Activated B cell treated with CpG ODN at 0.5 μM for 24 hours (primary cell): ENCODE measurements around the gene FIS1. TPM values are rescaled to one million over a fixed set of nuclear protein-coding genes. Genes with fewer than 3 reads are reported as not detected.
"Not testable (repeated sequence)": the region's sequence is repeated elsewhere in the genome, so short reads cannot be mapped to it uniquely, and the experiment has no call there.

ENCODE experiments used
- ATAC-seq: fragments of 200-7000 bp; cut with Tn5 transposase; one replicate; pipeline ENCODE4 v1.10.0; 2021; ENCODE audit warnings: low read depth, mild to moderate bottlenecking, moderate library complexity
- CTCF ChIA-PET: fragments of 350-600 bp; sonication (Branson Sonifier 250); formaldehyde crosslinking; loops from one replicate; lab custom pipeline; 2021; ENCODE audit warnings: antibody characterized with exemption; lab: Charles Lee
- POLR2A ChIA-PET: fragments of 350-600 bp; sonication (Branson Sonifier 250); formaldehyde crosslinking; loops from one replicate; lab custom pipeline; 2021; ENCODE audit warnings: antibody characterized with exemption; lab: Charles Lee
- DNase-seq: peaks from one replicate; pipeline ENCODE4 v3.0.0; 2022
- H3K27ac Mint-ChIP-seq: one replicate; pipeline ENCODE4 v1.8.0; 2020; ENCODE audit warnings: mixed read lengths
- H3K27me3 Mint-ChIP-seq: one replicate; pipeline ENCODE4 v1.8.0; 2021; ENCODE audit warnings: mixed read lengths
- H3K36me3 Mint-ChIP-seq: one replicate; pipeline ENCODE4 v1.8.0; 2021; ENCODE audit warnings: low read depth, mixed read lengths
- H3K4me1 Mint-ChIP-seq: one replicate; pipeline ENCODE4 v1.8.0; 2021; ENCODE audit warnings: mixed read lengths
- H3K4me3 Mint-ChIP-seq: one replicate; pipeline ENCODE4 v1.8.0; 2020; ENCODE audit warnings: mild to moderate bottlenecking, mixed read lengths
- H3K9me3 Mint-ChIP-seq: one replicate; pipeline ENCODE4 v1.8.0; 2020; ENCODE audit warnings: mixed read lengths
- intact Hi-C: fragments of 100-400 bp; cut with micrococcal nuclease; formaldehyde crosslinking; loops from one replicate; pipeline ENCODE4 v1.15.1; 2024
- total RNA-seq: library from RNA; stranded (reverse); gene quantifications from 2 replicates; pipeline ENCODE4 v1.2.3, GENCODE V29; 2022
- TF ChIP-seq, protein P1 (sequence below): fragments of 200-600 bp; IDR thresholded peaks from one replicate; pipeline ENCODE4 v1.8.0; 2022; ENCODE audit warnings: antibody characterized with exemption, mild to moderate bottlenecking

Gene FIS1
- total RNA-seq, 1 donor from 2014 or later, result 113 TPM

DNA sequence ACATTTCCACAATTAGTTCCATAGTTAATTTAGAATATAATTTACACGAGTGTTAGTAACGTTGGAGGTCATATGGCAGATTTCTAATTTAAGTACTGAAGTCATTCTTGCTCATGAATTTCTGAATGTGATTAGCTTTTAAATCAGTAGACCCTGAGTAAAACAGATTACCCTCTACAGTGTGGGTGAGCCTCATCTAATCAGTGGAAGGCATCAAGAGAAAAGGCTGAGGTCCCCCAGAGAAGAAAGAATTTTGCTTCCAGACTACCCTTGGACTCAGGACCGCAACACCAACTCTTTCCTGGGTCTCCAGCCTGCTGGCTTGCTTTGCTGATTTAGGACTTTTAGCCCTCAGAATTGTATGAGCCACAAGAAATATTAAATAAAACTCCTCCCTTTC lies 43.6 kb upstream of the FIS1 start:
- Mint-ChIP-seq H3K27ac (no peak overlapping the region), H3K9me3 (no peaks in the 10 kb centered on the region), H3K27me3 (peaks cover 14% of the 10 kb centered on the region), H3K4me3 (no peak overlapping the region), H3K36me3 (no peaks in the 10 kb centered on the region), H3K4me1 (peaks cover 14% of the 10 kb centered on the region)
- ATAC-seq, result no peak
- DNase-seq, result no peak
- CTCF ChIA-PET, result no interaction called here
- POLR2A ChIA-PET, result no interaction called here
- intact Hi-C loops, result no loop called here
- TF ChIP-seq, protein P1, sequence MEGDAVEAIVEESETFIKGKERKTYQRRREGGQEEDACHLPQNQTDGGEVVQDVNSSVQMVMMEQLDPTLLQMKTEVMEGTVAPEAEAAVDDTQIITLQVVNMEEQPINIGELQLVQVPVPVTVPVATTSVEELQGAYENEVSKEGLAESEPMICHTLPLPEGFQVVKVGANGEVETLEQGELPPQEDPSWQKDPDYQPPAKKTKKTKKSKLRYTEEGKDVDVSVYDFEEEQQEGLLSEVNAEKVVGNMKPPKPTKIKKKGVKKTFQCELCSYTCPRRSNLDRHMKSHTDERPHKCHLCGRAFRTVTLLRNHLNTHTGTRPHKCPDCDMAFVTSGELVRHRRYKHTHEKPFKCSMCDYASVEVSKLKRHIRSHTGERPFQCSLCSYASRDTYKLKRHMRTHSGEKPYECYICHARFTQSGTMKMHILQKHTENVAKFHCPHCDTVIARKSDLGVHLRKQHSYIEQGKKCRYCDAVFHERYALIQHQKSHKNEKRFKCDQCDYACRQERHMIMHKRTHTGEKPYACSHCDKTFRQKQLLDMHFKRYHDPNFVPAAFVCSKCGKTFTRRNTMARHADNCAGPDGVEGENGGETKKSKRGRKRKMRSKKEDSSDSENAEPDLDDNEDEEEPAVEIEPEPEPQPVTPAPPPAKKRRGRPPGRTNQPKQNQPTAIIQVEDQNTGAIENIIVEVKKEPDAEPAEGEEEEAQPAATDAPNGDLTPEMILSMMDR, result no peak

DNA sequence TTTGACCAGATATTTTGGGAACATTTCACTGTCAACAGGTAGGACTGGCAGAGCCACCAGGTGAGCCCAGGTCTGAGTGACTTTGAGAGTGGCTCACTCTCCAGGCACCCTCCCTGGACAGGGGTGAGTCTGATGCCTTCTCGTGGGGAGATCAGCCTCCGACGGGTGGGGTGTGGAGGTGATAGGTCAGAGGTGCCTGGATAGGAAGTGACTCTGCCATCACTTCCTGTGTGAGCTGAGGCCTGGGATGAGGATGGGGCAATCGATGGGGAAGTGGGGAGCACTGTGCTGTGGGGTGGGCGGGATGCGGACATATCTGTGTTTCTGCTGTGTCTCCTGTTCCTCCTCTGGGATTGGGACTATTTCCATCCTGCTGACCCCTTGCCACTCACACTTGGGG lies 42.2 kb upstream of the FIS1 start:
- Mint-ChIP-seq H3K4me1 (peaks cover 20% of the 10 kb centered on the region), H3K36me3 (no peaks in the 10 kb centered on the region), H3K4me3 (no peak overlapping the region), H3K27ac (no peak overlapping the region), H3K27me3 (peaks cover 10% of the 10 kb centered on the region), H3K9me3 (no peaks in the 10 kb centered on the region)
- ATAC-seq (no peak), DNase-seq (no peak)
- POLR2A ChIA-PET, result no interaction called here
- CTCF ChIA-PET, result no interaction called here
- intact Hi-C loops, result no loop called here
- TF ChIP-seq, protein P1, result no peak

DNA sequence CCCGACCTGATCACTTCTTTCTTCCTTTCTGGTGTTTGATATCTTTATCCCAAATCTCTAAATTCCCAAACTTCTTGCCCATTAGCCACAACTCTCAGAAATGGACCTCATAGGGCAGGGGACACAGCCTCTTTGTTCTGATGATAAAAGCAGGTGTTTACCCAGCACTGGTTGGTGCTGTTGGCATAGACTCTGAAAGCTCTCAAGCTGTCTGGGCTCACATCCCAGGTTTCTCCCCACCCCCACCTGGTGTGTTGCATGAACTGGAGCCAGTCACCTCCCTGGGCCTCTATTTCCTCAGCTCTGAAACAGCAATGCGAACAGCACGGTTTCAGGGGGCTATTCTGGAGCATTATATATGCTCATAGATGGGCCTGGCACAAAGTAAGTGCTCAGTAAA lies 41.0 kb upstream of the FIS1 start:
- CTCF ChIA-PET, result interaction anchor here (1.5 kb wide), 1 partner anchor 141 kb away, joined by 9 read pairs; no protein-coding TSS in a partner anchor
- H3K9me3 Mint-ChIP-seq, H3K4me3 Mint-ChIP-seq, POLR2A ChIA-PET, intact Hi-C loops, H3K27me3 Mint-ChIP-seq, DNase-seq, H3K27ac Mint-ChIP-seq, H3K36me3 Mint-ChIP-seq, ATAC-seq: not testable (repeated sequence)
- peaks cover 20% of the 10 kb centered on the region for H3K4me1 Mint-ChIP-seq

GRCh38 chr7:101285171-101285570 lies 40.3 kb upstream of the FIS1 start:
- ATAC-seq (no peak), DNase-seq (no peak)
- TF ChIP-seq, protein P1, result no peak
- Mint-ChIP-seq H3K9me3 (no peaks in the 10 kb centered on the region), H3K27me3 (peaks cover 4% of the 10 kb centered on the region), H3K27ac (no peak overlapping the region), H3K4me3 (no peak overlapping the region), H3K4me1 (peaks cover 13% of the 10 kb centered on the region), H3K36me3 (no peaks in the 10 kb centered on the region)
- ChIA-PET POLR2A (no interaction called here), CTCF (interaction anchor here (0.6 to 1.5 kb wide), 3 partner anchors 16 to 141 kb away, joined by 3 to 9 read pairs (median 4); no protein-coding TSS in a partner anchor)
- intact Hi-C loops, result no loop called here

GRCh38 chr7:101280912-101281311 lies 36.0 kb upstream of the FIS1 start:
- intact Hi-C loops, H3K4me1 Mint-ChIP-seq, ATAC-seq, H3K4me3 Mint-ChIP-seq, POLR2A ChIA-PET, H3K36me3 Mint-ChIP-seq, H3K9me3 Mint-ChIP-seq, DNase-seq, H3K27ac Mint-ChIP-seq: not testable (repeated sequence)
- CTCF ChIA-PET, result interaction anchor here (4.4 kb wide), 1 partner anchor 137 kb away, joined by 17 read pairs; no protein-coding TSS in a partner anchor
- H3K27me3 Mint-ChIP-seq, result peaks cover 14% of the 10 kb centered on the region

- H3K27ac Mint-ChIP-seq, result no peak overlapping the region
- ATAC-seq (no peak), DNase-seq (no peak)
- POLR2A ChIA-PET, result no interaction called here
- no peaks in the 10 kb centered on the region for H3K9me3 Mint-ChIP-seq
- intact Hi-C loops, result no loop called here
- peaks cover 15% of the 10 kb centered on the region for H3K27me3 Mint-ChIP-seq
- no peaks in the 10 kb centered on the region for H3K36me3 Mint-ChIP-seq
- TF ChIP-seq, protein P1, result no peak
- CTCF ChIA-PET, result interaction anchor here (1.2 to 4.4 kb wide), 3 partner anchors 14 to 135 kb away, joined by 3 to 17 read pairs (median 3); no protein-coding TSS in a partner anchor
- H3K4me1 Mint-ChIP-seq, result peaks cover 5% of the 10 kb centered on the region
- no peak overlapping the region for H3K4me3 Mint-ChIP-seq
These were observed 33.8 kb upstream of the FIS1 start for GRCh38 chr7:101278461-101279292.
